HTERT RPE-1 (cell line): ENCODE data around the gene TBC1D22A.
"Not testable (repeated sequence)": the region's sequence is repeated elsewhere in the genome, so short reads cannot be mapped to it uniquely, and the experiment has no call there.

ENCODE experiments used
- in situ Hi-C: fragments of 300-500 bp; cut with MboI; formaldehyde crosslinking; loops from 4 replicates; pipeline ENCODE4 v1.14.3; 2020; ENCODE audit warnings: low sequenced_read_pairs

Gene TBC1D22A

DNA sequence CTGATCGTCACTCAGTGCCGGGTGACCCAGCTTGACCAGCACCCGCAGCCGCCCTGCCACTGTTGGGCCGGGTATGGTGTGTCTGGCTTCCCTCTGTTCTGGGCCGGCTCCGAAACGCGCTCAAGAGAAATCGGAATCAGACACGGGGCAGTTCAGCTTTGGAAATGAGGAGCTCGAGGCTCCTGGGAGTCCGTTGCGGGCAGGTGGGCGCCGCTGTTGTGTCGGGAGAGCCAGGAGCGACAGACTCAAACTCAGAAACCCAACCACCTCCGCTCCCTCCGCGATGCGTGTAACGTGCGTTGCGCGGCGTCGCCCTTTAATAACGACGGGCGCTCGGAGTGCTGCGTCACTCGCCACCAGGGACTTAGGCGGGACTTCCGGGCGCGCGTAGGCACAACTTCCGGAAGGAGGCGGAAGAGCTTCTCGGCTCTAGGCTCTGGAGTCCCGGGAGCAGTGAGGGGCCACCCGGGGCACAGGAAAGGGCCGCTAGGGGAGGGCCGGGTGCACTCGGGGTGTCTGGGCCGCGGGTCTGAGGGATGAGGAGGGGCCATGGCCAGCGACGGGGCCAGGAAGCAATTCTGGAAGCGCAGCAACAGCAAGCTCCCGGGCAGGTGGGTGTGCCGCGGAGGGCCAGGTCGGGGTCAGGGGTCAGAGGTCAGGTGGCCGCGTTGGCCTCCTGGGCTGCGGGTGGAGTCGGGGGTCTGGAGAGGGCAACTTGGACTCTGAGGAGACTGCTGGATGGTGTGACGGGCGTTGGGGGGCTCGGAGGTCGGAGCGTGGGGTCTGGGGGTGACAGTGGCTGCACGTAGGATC lies at the start of gene TBC1D22A:
Gene TBC1D22A (plus strand): TSS at position 413 of the 813 bp plus-strand sequence. CDS start 137 bp downstream, at position 550.
- in situ Hi-C loops: no loop called here

DNA sequence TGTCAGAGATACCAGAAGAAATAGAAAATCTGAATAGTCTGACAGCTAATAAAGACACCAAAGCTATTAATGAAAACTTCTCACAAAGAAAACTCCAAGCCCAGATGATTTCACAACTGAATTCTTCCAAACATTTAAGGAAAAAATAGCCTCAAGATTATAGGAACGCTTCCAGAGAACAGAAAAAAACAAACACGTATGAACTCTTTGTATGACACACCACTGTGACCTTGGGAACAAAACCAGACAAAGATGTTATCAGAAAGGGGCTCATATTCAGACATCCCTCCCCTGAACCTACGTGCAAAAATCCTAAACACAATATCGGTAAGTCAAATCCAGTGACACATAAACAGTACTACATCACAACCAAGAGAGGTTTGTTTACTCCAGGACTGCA lies 47.9 kb upstream of the TBC1D22A start:
- in situ Hi-C loops: no loop called here

DNA sequence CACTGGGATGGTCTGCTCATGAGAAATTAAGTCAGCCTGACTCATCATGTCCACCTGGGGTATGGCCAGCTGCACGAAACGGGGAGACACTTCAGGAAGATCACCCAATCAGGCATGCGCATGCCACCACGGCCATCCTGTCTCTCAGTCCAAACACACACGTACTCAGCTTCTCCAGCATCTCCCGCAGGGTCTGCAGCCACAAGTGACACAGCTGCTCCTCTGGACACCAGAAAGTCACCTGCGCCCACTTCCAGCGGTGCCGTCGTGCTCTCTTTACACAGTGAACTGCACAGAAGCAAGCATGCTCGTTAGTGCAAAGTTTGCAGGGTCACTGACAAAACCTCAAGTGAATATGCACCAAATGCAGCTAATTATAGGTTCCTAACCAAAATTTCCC lies 42.5 kb upstream of the TBC1D22A start:
- in situ Hi-C loops: no loop called here

DNA sequence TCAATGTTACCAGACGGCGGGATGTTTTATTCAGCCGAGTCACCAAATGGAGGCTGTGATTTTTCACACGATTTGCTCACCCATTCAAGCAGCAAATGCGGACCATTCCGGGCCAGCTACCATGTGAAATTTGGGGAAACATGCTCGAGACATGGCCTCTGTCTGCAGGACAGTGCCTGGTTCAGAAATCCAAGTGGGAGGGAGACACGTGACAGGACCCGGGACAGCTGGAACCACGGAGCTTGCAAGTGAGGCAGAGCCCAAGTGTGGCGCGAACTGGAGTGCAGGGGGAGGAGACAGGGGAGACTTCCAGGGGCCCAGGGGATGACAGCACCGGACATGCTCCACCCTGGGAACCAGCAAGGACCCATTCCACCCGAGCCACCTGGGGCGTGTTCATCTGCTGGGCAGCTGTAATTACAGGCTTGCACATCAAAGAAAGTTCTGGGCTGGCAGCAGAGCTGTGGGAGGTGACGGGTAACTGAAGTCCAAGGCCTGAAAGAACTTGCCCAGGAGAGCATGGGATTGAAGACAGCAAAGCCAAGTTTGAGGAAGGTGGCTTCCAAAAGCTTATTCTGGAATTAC lies 40.9 kb upstream of the TBC1D22A start:
- in situ Hi-C loops: no loop called here

DNA sequence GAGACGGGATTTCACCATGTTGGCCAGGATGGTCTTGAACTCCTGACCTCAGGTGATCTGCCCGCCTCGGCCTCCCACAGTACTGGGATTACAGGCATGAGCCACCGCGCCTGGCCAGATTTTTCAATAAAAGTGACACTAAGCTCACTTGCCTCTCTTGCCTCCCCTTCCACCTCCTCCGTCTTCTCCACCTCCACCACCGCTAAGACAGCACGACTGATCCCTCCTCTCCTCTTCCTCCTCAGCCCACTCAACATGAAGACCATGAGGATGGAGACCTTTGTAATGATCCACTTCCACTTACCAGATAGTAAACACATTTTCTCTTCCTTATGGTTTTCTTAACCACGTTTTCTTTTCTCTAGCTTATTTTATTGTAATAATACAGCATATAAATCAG lies 38.6 kb upstream of the TBC1D22A start:
- in situ Hi-C loops: no loop called here

GRCh38 chr22:46725096-46725495 lies 37.4 kb upstream of the TBC1D22A start:
- in situ Hi-C loops: no loop called here

DNA sequence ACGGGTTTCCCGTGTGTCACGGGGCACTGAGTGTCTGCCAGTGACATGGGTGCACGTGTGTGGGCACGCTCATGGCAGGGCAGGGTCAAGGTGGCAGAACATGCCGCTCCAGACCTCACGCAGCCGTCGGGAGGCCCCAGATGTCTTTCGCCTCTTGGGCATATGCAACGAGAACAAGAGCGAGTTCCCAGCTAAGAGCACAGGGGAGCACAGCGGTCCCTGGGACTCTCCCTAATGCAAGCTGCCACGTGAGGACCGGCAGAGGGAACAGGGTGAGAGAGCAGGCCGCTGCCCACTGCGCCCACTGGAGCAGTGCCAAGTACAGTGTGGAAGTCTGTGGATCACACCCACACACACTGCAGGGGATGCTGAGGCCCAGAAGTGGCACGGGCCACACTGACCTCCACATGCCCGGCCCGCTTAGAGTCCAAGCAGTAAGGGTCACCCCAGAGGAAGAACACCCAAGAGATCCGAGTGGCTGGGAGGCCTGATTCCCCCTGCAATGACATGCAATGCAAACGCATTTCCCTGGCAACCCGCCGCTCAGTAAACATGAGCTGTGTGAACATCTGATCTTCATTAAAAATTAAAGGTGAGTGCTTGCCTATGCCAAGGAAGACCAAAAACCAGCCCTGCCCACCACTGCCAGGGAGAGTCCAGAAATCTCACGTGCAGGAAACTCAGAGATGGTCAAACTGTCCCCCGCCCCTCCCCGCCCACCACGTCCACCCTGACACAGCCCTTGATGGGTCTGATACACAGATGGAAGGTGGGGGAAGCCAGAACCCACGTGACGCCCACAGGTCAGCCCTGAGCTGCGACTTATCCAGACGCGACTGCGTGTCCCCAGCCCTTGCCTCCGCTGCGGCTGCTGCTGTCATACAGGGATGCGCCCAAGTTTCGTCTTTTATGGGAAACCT lies 36.1 kb upstream of the TBC1D22A start:
- in situ Hi-C loops: no loop called here

- in situ Hi-C loops: no loop called here
Measured at GRCh38 chr22:46726986-46727317, 35.5 kb upstream of the TBC1D22A start.

DNA sequence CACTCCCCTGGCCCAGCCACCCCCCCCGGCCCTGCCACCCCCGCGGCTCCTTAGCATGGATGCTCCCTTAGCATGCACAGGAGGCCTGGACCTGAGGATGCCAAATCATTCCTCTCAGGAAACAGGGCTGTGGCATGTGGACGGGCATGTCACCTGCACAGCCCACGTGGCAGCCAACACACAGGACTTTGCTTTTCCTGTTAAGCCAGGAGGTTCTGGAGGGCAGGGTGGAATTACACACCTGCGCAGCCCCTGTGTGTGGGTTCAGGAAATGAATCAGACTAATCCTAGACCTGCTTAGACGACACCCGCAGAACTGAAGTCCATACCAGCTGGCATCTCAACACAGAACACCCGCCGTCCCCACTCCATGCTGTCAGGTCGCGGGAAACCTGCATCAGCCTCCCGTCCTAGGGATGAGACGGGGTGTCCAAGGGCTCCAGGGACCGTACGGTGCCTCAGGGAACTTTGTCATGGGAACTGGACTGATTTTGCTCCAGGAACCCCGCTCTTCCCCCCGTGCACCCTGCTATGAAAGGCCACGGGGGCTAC lies 34.6 kb upstream of the TBC1D22A start:
- in situ Hi-C loops: no loop called here

GRCh38 chr22:46728470-46728869 lies 34.0 kb upstream of the TBC1D22A start:
- in situ Hi-C loops: no loop called here

- in situ Hi-C loops: no loop called here
Measured at GRCh38 chr22:46730568-46731245, 31.7 kb upstream of the TBC1D22A start.

DNA sequence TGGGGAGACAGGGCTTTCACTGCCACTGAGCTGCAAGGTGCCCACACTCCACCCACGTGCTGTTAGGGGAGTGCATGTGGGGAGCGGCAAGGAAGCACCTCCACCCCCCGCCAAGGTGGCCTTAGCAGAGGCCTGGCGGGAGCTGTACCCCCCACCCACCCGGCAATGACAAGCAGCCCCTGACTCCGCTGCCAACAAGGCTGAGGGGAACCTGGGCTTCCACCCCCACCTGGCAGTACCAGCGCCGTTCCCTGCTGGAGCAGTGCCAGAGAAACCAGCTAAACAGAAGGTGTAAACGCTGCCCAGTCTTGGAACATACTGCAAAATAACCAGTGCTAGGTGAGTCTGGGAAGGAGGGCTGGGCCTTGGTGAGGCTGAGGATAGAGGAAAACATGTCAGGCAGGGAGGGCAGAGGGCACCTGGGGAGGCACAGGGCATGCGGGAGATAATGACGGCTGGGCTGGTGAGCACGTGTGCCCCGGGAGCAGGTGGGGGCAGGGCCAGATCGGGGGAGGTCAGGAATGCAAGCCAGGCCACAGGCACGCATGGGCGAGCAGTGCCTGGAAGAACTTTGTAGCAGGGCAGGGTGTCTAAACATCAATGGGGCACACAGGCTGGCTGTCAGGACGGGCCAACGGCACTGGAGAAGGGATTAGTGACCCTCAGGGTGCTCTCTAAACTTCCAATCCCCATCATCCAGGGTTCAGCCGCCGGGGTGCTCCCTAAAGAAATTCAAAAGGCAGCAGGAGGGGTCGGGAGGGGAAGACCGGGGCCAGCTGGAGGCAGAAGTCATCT lies 31.0 kb upstream of the TBC1D22A start:
- in situ Hi-C loops: no loop called here

DNA sequence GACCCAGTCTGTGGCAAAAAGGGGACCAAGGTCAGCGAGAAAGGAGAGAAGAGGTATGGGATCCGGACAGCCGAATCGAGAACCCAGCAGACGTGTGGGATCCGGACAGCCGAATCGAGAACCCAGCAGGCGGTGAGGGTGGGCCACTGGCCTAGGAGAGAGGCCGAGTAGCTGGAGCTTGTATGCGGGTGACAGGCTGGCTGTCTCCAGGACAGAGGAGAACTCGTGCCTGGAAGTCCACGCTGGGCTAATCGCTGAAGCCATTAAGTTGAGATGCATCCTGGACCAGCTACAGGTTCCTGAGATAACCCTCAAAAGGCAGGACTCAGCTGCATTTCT lies 30.4 kb upstream of the TBC1D22A start:
- in situ Hi-C loops: no loop called here

DNA sequence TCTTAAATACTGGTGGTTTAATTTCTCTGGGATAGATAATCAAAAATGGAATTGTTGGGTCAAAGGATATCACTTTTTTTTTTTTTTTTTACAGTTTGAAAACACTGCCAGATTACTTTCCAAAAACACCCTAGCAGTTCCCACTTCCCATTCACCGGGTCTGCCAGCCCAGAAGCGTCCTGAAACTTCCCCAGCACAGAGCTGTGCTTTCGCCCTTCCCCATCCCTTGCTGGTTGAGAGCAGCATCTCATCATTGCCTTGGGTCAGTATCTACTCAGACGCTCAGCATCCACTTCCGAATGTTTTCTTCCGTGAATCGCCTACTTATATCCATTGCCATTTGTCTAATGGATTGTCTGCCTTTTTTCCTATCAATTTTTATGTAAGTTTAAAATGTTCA lies 29.9 kb upstream of the TBC1D22A start:
- in situ Hi-C loops: no loop called here

- in situ Hi-C loops: not testable (repeated sequence)
Measured at GRCh38 chr22:46734213-46734722, 28.2 kb upstream of the TBC1D22A start.

- in situ Hi-C loops: no loop called here
Measured at GRCh38 chr22:46734830-46735453, 27.5 kb upstream of the TBC1D22A start.

DNA sequence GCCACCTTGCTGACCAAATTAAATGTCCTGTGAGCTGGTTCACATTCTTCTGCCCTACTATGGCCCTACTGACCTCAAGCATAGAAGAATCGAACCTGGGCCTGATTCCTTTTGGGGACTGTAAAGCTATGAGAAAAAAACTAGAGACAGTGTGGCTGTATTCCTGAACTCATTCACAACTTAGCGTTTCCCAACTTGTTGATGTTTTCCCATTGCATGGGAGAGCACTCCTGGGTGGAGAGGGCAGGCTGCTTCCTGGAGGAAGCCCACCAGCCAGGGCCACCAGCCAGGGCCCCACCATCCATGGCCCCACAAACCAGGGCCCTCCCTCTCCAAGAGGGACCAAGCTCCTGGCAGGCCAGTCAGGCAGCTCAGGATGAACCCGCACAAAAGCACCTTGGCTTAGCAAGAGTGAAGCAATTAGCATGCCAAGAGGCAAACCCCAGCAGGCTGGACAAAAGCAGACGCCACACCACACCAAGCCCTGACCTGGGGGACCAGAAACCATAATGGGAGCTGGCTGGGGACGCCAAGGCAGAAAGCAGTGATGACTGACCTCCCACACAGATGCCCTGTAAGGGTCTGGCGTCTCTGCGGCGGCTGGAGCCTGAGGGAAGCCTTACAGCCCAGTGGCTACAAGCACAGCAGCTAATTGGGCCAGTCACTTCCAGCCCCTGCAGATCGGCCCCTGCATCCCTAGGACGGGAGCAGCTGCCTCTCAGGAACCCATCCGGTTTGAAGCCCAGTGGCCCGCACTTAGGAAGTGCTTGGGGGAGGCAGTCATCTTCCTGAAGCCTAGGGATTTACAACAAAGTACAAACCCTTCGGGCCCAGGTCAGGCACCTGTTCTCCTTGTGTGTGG lies 26.5 kb upstream of the TBC1D22A start:
- in situ Hi-C loops: no loop called here

DNA sequence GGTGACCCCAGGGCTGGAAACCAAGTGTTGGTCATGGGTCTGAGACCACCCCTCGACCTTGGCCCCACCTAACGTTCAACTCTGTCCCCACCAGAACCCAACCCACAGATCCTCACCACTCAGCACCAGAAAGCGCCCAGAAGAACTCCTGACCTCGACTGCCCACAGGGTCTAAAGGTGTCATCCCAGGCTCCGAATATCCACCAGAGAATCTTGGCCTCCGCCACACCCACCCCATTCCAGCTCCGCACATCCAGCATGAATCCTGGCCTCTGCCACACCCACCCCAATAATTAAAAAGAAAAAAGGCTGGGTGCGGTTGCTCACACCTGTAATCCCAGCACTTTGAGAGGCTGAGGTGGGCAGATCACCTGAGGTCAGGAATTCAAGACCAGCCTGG lies 25.7 kb upstream of the TBC1D22A start:
- in situ Hi-C loops: no loop called here
